Smooth muscle cell (in vitro differentiated cells): ENCODE data around the gene SLC16A12. TPM values are rescaled to one million over a fixed set of nuclear protein-coding genes. Genes with fewer than 3 reads are reported as not detected.

Experiments
- DNase-seq: peaks from one replicate; lab custom pipeline; 2025; ENCODE audit not compliant: unreplicated experiment; lab: John Stamatoyannopoulos, UW
- H2AFZ ChIP-seq: fragments of 200-600 bp; sonication (generic); 2 replicates; pipeline ENCODE4 v1.6.0; 2016; ENCODE audit warnings: antibody characterized with exemption, low read depth, mild to moderate bottlenecking
- H3F3A ChIP-seq: fragments of 200-600 bp; sonication (generic); 2 replicates; pipeline ENCODE4 v1.6.0; 2017; ENCODE audit warnings: antibody characterized with exemption, low read depth
- H3K27ac ChIP-seq: fragments of 200-600 bp; sonication (generic); 2 replicates; pipeline ENCODE4 v1.5.1; 2016; ENCODE audit warnings: low read depth, mild to moderate bottlenecking
- H3K27me3 ChIP-seq: fragments of 200-600 bp; sonication (generic); 2 replicates; pipeline ENCODE4 v1.6.1; 2016; ENCODE audit warnings: low read depth, mild to moderate bottlenecking
- H3K36me3 ChIP-seq: fragments of 200-600 bp; sonication (generic); 2 replicates; pipeline ENCODE4 v1.5.1; 2016; ENCODE audit warnings: low read depth
- H3K4me1 ChIP-seq: fragments of 200-600 bp; sonication (generic); 2 replicates; pipeline ENCODE4 v1.5.1; 2016; ENCODE audit warnings: low read depth
- H3K4me2 ChIP-seq: fragments of 200-600 bp; sonication (generic); 2 replicates; pipeline ENCODE4 v1.6.0; 2016; ENCODE audit warnings: mild to moderate bottlenecking
- H3K4me3 ChIP-seq: fragments of 200-600 bp; sonication (generic); 2 replicates; pipeline ENCODE4 v1.5.1; 2016; ENCODE audit warnings: mild to moderate bottlenecking
- H3K79me2 ChIP-seq: fragments of 200-600 bp; sonication (generic); 2 replicates; pipeline ENCODE4 v1.6.0; 2016; ENCODE audit warnings: low read depth, mild to moderate bottlenecking
- H3K9ac ChIP-seq: fragments of 200-600 bp; sonication (generic); 2 replicates; pipeline ENCODE4 v1.6.0; 2016; ENCODE audit warnings: low read depth
- H3K9me3 ChIP-seq: fragments of 200-600 bp; sonication (generic); replicated peaks from 2 replicates; pipeline ENCODE4 v1.5.1; 2016; ENCODE audit warnings: low read depth
- H4K20me1 ChIP-seq: fragments of 200-600 bp; sonication (generic); 2 replicates; pipeline ENCODE4 v1.6.0; 2016; ENCODE audit warnings: low read depth
- WGBS: methylation state at CpG from one replicate; pipeline ENCODE4 v1.1.7; 2016; ENCODE audit warnings: low lambda C conversion rate; 5-methylcytosine and 5-hydroxymethylcytosine counted together
- polyA plus RNA-seq: library from polyadenylated mRNA; unstranded; fragments of >200 nt; fragmentation: Nextera tagmentation; extraction: Ambion mirVana; gene quantifications from 2 replicates; pipeline ENCODE4 v1.2.1, GENCODE V29; 2016
- total RNA-seq: library from RNA; depleted of rRNA; stranded (reverse); fragments of >200 nt; gene quantifications from 2 replicates; pipeline ENCODE4 v1.2.3, GENCODE V29; 2014
- TF ChIP-seq, protein P1 (sequence below): fragments of 200-600 bp; sonication (generic); IDR thresholded peaks from 2 replicates; pipeline ENCODE4 v1.5.1; 2017; ENCODE audit warnings: borderline replicate concordance, mild to moderate bottlenecking, antibody characterized with exemption; ENCODE audit not compliant: insufficient read depth, poor library complexity, severe bottlenecking

The SLC16A12 gene
- total and polyA plus RNA-seq, 2 experiments from 2014 or later, result not detected

DNA sequence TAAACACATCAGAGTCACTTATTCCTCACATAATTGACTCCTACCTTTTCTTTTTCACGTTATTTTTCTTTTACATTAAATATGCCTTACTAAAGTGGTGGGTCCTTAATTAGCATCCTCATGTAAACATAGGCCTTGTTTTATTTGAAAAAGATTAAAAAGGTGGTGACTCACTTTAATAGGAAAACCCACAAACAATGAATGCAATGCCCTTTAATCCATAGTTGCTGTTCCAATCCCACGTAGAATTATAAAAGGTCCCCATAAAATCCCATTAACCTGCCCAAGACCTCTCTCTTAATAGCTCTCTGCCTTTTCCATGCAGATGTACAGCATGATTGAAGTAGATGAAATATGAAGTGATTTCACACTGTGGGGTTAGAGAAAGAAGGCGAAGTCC, 32.2 kb downstream of the SLC16A12 start:
- no peak for DNase-seq
- TF ChIP-seq, protein P1, sequence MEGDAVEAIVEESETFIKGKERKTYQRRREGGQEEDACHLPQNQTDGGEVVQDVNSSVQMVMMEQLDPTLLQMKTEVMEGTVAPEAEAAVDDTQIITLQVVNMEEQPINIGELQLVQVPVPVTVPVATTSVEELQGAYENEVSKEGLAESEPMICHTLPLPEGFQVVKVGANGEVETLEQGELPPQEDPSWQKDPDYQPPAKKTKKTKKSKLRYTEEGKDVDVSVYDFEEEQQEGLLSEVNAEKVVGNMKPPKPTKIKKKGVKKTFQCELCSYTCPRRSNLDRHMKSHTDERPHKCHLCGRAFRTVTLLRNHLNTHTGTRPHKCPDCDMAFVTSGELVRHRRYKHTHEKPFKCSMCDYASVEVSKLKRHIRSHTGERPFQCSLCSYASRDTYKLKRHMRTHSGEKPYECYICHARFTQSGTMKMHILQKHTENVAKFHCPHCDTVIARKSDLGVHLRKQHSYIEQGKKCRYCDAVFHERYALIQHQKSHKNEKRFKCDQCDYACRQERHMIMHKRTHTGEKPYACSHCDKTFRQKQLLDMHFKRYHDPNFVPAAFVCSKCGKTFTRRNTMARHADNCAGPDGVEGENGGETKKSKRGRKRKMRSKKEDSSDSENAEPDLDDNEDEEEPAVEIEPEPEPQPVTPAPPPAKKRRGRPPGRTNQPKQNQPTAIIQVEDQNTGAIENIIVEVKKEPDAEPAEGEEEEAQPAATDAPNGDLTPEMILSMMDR, result no peak
- H3F3A ChIP-seq, result peaks cover 4% of the 10 kb centered on the region
- no peaks in the 10 kb centered on the region for H4K20me1 ChIP-seq
- H3K27ac ChIP-seq, result peak overlapping the region; percentile 65
- H2AFZ ChIP-seq, result no peak overlapping the region
- H3K4me3 ChIP-seq, result no peak overlapping the region
- no peaks in the 10 kb centered on the region for H3K36me3 ChIP-seq
- H3K27me3 ChIP-seq, result no peaks in the 10 kb centered on the region
- no peaks in the 10 kb centered on the region for H3K79me2 ChIP-seq
- peak overlapping the region; percentile 69 for H3K4me2 ChIP-seq
- H3K9me3 ChIP-seq, result no peaks in the 10 kb centered on the region
- 68% methylated on average over 3 of the region's 3 CpGs for WGBS
- no peak overlapping the region for H3K9ac ChIP-seq
- H3K4me1 ChIP-seq, result no peaks in the 10 kb centered on the region

GRCh38 chr10:89502549-89502948, 32.8 kb downstream of the SLC16A12 start:
- Histone ChIP-seq H3K4me1 (no peaks in the 10 kb centered on the region), H3K36me3 (no peaks in the 10 kb centered on the region), H3K4me2 (no peak overlapping the region), H3K9me3 (no peaks in the 10 kb centered on the region), H4K20me1 (no peaks in the 10 kb centered on the region), H3F3A (peaks cover 4% of the 10 kb centered on the region), H3K79me2 (no peaks in the 10 kb centered on the region), H3K27ac (no peak overlapping the region), H2AFZ (no peak overlapping the region), H3K4me3 (no peak overlapping the region), H3K9ac (no peak overlapping the region), H3K27me3 (no peaks in the 10 kb centered on the region)
- 85% methylated on average over 1 of the region's 1 CpG for WGBS
- DNase-seq, result no peak
- TF ChIP-seq, protein P1, result no peak

DNA sequence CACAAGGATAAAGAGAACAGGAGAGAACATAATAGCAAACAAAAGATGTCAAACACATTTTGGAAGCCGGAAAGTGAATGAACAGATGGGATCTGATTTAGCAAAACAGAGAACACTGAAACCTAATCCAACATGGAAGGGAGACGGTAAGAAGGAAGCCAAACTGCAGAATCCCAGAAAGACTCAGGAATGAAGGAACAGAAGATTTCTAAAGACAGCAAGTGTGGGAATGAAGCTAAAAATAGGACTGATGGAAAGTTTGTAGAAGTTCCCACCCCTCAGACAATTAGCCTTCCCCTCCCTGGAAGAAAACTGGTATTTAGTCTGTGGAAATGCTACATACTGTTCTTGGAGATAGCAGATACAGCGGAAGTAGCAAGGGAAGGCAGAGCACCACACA, 40.8 kb downstream of the SLC16A12 start:
- Histone ChIP-seq H3K4me2 (peak overlapping the region; percentile 28), H3K36me3 (no peaks in the 10 kb centered on the region), H2AFZ (peak overlapping the region; percentile 78), H3F3A (no peaks in the 10 kb centered on the region), H3K4me1 (peaks cover 6% of the 10 kb centered on the region), H3K79me2 (no peaks in the 10 kb centered on the region), H3K9me3 (no peaks in the 10 kb centered on the region), H3K27me3 (no peaks in the 10 kb centered on the region), H3K27ac (no peak overlapping the region), H3K4me3 (no peak overlapping the region), H3K9ac (no peak overlapping the region), H4K20me1 (no peaks in the 10 kb centered on the region)
- TF ChIP-seq, protein P1, result no peak
- WGBS, result 52% methylated on average over 3 of the region's 3 CpGs
- no peak for DNase-seq

GRCh38 chr10:89494068-89494467, 41.3 kb downstream of the SLC16A12 start:
- TF ChIP-seq, protein P1, result no peak
- H3F3A ChIP-seq, result no peaks in the 10 kb centered on the region
- no peak overlapping the region for H3K9ac ChIP-seq
- peak overlapping the region; percentile 78 for H2AFZ ChIP-seq
- H3K4me3 ChIP-seq, result no peak overlapping the region
- H3K9me3 ChIP-seq, result no peaks in the 10 kb centered on the region
- H3K27ac ChIP-seq, result no peak overlapping the region
- no peak for DNase-seq
- no peaks in the 10 kb centered on the region for H3K27me3 ChIP-seq
- WGBS, result 87% methylated on average over 5 of the region's 5 CpGs
- no peaks in the 10 kb centered on the region for H4K20me1 ChIP-seq
- H3K79me2 ChIP-seq, result no peaks in the 10 kb centered on the region
- H3K4me2 ChIP-seq, result peak overlapping the region; percentile 28
- peaks cover 6% of the 10 kb centered on the region for H3K4me1 ChIP-seq
- H3K36me3 ChIP-seq, result no peaks in the 10 kb centered on the region
